ENCODE results near the gene SCAND1. TPM values are rescaled to one million over a fixed set of nuclear protein-coding genes. Genes with fewer than 3 reads are reported as not detected.

SCAND1 gene
- total and polyA plus RNA-seq, 9 of the 15 experiments (the other 6 are each of a cell fraction or from before 2014, with no cell fraction given), result 0.08 to 94.0 (median 5.8) TPM

GRCh38 chr20:35978041-35978513, 23.8 kb upstream of the SCAND1 start (continued):
- no peak for TF ChIP-seq MTA3 (IDR thresholded peaks at IDR 0.05; ENCODE audit: borderline replicate concordance)
- TF ChIP-seq ZBTB17 (CRISPR knock-in tag; IDR thresholded peaks at IDR 0.05), result no peak
- TF ChIP-seq SMARCA4 (IDR thresholded peaks at IDR 0.05), result peak; percentile 61; the same call in 1 of the 2 replicates
- TF ChIP-seq E4F1 (CRISPR knock-in tag; IDR thresholded peaks at IDR 0.05; ENCODE audit: borderline replicate concordance), result no peak
- no peak for TF ChIP-seq ZNF41 (CRISPR knock-in tag; conservative IDR thresholded peaks at IDR 0.05)
- no peak for TF ChIP-seq PRDM10 (IDR thresholded peaks at IDR 0.05; ENCODE audit: partially characterized antibody)
- peak; percentile 69 for TF ChIP-seq ATF4 (CRISPR knock-in tag; IDR thresholded peaks at IDR 0.05)
- TF ChIP-seq ZNF780A (CRISPR knock-in tag; IDR thresholded peaks at IDR 0.05), result no peak
- no peak for TF ChIP-seq CREB3L1 (IDR thresholded peaks at IDR 0.05; ENCODE audit: borderline replicate concordance, low read depth)
- no peak for TF ChIP-seq ZBTB7A (IDR thresholded peaks at IDR 0.05; ENCODE audit: borderline replicate concordance, control insufficient read depth, low read depth, low read length)
- TF ChIP-seq CEBPG (CRISPR knock-in tag; IDR thresholded peaks at IDR 0.05), result peak; percentile 93
- TF ChIP-seq CEBPG (tag; conservative IDR thresholded peaks at IDR 0.05 in 1 of 2, IDR thresholded peaks at IDR 0.05 in 1 of 2), result peak; percentile 95 to 98
- TF ChIP-seq ZSCAN32 (CRISPR knock-in tag; IDR thresholded peaks at IDR 0.05), result no peak
- no peak for TF ChIP-seq HOMEZ (CRISPR knock-in tag; IDR thresholded peaks at IDR 0.05)
- TF ChIP-seq RBM17 (IDR thresholded peaks at IDR 0.05; ENCODE audit: borderline replicate concordance, low read depth, low read length), result no peak
- no peak for TF ChIP-seq ELF1 (tag; IDR thresholded peaks at IDR 0.05)
- TF ChIP-seq ZNF239 (CRISPR knock-in tag; IDR thresholded peaks at IDR 0.05), result no peak

Data from K562 (cell line).